GM21423 (cell line): ENCODE results near the gene DDX5.
A peak's percentile ranks its signal among the peaks of the same experiment; 100 is the strongest.

Source experiments
- ATAC-seq: cut with Tn5 transposase; IDR thresholded peaks from one replicate; pipeline ENCODE4 v1.9.1; 2021; ENCODE audit warnings: mild to moderate bottlenecking, moderate library complexity; ENCODE audit not compliant: unreplicated experiment

DDX5 gene

GRCh38 chr17:64448665-64449512 is 57.2 kb downstream of the DDX5 start, which contains the start of gene MILR1:
Gene MILR1 (plus strand): TSS chr17:64449115. CDS start chr17:64449169, 54 bp downstream.
- ATAC-seq, result peak; percentile 67
